MCF 10A (cell line): ENCODE measurements around the gene ASB7. TPM values are rescaled to one million over a fixed set of nuclear protein-coding genes. Genes with fewer than 3 reads are reported as not detected.

Experiments
- BruUV-seq: library from RNA; stranded (reverse); fragments of 400-500 nt; replicated peaks from 2 replicates; lab custom pipeline; 2021; lab: Mats Ljungman, UMichigan
- CTCF ChIA-PET: fragments of 300-600 bp; sonication (Branson Sonifier 250); formaldehyde crosslinking; extraction: SDS; loops from one replicate; lab custom pipeline; 2021; ENCODE audit warnings: antibody characterized with exemption, inconsistent platforms; lab: Yijun Ruan, JAX
- POLR2A ChIA-PET: fragments of 300-600, 350-650 bp; sonication (Branson Sonifier 250); formaldehyde crosslinking; extraction: SDS; loops from one replicate; lab custom pipeline; 2020; ENCODE audit warnings: antibody characterized with exemption, inconsistent platforms; lab: Yijun Ruan, JAX
- DNase-seq: peaks from one replicate; pipeline ENCODE4 v3.0.0-alpha.2; 2018; ENCODE audit not compliant: unreplicated experiment
- H3K27ac Mint-ChIP-seq: one replicate; pipeline ENCODE4 v1.8.0; 2022; ENCODE audit warnings: mild to moderate bottlenecking, low read depth, mixed read lengths; ENCODE audit not compliant: unreplicated experiment
- H3K27me3 Mint-ChIP-seq: one replicate; pipeline ENCODE4 v1.8.0; 2022; ENCODE audit warnings: mixed read lengths; ENCODE audit not compliant: insufficient read depth, unreplicated experiment
- H3K36me3 Mint-ChIP-seq: one replicate; pipeline ENCODE4 v1.8.0; 2022; ENCODE audit warnings: mild to moderate bottlenecking, moderate library complexity, mixed read lengths; ENCODE audit not compliant: insufficient read depth, unreplicated experiment
- H3K4me1 Mint-ChIP-seq: one replicate; pipeline ENCODE4 v1.8.0; 2022; ENCODE audit warnings: mixed read lengths; ENCODE audit not compliant: insufficient read depth, unreplicated experiment
- H3K4me3 Mint-ChIP-seq: one replicate; pipeline ENCODE4 v1.8.0; 2022; ENCODE audit warnings: mild to moderate bottlenecking, moderate library complexity, mixed read lengths; ENCODE audit not compliant: unreplicated experiment
- H3K9me3 Mint-ChIP-seq: one replicate; pipeline ENCODE4 v1.8.0; 2022; ENCODE audit warnings: mixed read lengths; ENCODE audit not compliant: unreplicated experiment
- intact Hi-C: fragments of 100-400 bp; cut with micrococcal nuclease; formaldehyde crosslinking; loops from 2 replicates; pipeline ENCODE4 v1.14.1; 2022
- total RNA-seq: library from RNA; stranded (reverse); gene quantifications from 2 replicates; pipeline ENCODE4 v1.2.3, GENCODE V29; 2022
- TF ChIP-seq, protein P1 (sequence below): fragments of 200-600 bp; IDR thresholded peaks from one replicate; pipeline ENCODE4 v1.8.0; 2022; ENCODE audit warnings: antibody characterized with exemption, mild to moderate bottlenecking; ENCODE audit not compliant: unreplicated experiment

ASB7 gene
- total RNA-seq, 1 experiment from 2014 or later = 14.3 TPM

- ChIA-PET POLR2A (no interaction called here), CTCF (interaction anchor here (0.6 kb wide), 1 partner anchor 342 kb away, joined by 3 read pairs; no protein-coding TSS in a partner anchor)
- peaks cover 6% of the 10 kb centered on the region for H3K4me1 Mint-ChIP-seq
- no TSS peak for BruUV-seq
- TF ChIP-seq, protein P1, sequence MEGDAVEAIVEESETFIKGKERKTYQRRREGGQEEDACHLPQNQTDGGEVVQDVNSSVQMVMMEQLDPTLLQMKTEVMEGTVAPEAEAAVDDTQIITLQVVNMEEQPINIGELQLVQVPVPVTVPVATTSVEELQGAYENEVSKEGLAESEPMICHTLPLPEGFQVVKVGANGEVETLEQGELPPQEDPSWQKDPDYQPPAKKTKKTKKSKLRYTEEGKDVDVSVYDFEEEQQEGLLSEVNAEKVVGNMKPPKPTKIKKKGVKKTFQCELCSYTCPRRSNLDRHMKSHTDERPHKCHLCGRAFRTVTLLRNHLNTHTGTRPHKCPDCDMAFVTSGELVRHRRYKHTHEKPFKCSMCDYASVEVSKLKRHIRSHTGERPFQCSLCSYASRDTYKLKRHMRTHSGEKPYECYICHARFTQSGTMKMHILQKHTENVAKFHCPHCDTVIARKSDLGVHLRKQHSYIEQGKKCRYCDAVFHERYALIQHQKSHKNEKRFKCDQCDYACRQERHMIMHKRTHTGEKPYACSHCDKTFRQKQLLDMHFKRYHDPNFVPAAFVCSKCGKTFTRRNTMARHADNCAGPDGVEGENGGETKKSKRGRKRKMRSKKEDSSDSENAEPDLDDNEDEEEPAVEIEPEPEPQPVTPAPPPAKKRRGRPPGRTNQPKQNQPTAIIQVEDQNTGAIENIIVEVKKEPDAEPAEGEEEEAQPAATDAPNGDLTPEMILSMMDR = no peak
- H3K27ac Mint-ChIP-seq = no peak overlapping the region
- no peaks in the 10 kb centered on the region for H3K36me3 Mint-ChIP-seq
- no peaks in the 10 kb centered on the region for H3K9me3 Mint-ChIP-seq
- H3K4me3 Mint-ChIP-seq = no peak overlapping the region
- intact Hi-C loops = no loop called here
- DNase-seq = no peak
- no peaks in the 10 kb centered on the region for H3K27me3 Mint-ChIP-seq
Observed at GRCh38 chr15:100667405-100668347, 65.3 kb downstream of the ASB7 start.

GRCh38 chr15:100668348-100668745 is 66.0 kb downstream of the ASB7 start:
- Mint-ChIP-seq H3K27ac (no peak overlapping the region), H3K4me3 (no peak overlapping the region), H3K4me1 (peaks cover 6% of the 10 kb centered on the region), H3K9me3 (no peaks in the 10 kb centered on the region), H3K27me3 (no peaks in the 10 kb centered on the region), H3K36me3 (no peaks in the 10 kb centered on the region)
- TF ChIP-seq, protein P1 = no peak
- POLR2A ChIA-PET = interaction anchor here (0.6 kb wide), 1 partner anchor 553 kb away, joined by 3 read pairs; no protein-coding TSS in a partner anchor
- no peak for DNase-seq
- intact Hi-C loops = no loop called here
- BruUV-seq = no TSS peak
- CTCF ChIA-PET = no interaction called here

- TF ChIP-seq, protein P1 = no peak
- peaks cover 6% of the 10 kb centered on the region for H3K4me1 Mint-ChIP-seq
- no peaks in the 10 kb centered on the region for H3K27me3 Mint-ChIP-seq
- no peaks in the 10 kb centered on the region for H3K9me3 Mint-ChIP-seq
- CTCF ChIA-PET = no interaction called here
- no TSS peak for BruUV-seq
- POLR2A ChIA-PET = no interaction called here
- no peak overlapping the region for H3K4me3 Mint-ChIP-seq
- DNase-seq = no peak
- intact Hi-C loops = no loop called here
- H3K27ac Mint-ChIP-seq = no peak overlapping the region
- H3K36me3 Mint-ChIP-seq = no peaks in the 10 kb centered on the region
Observed at GRCh38 chr15:100669260-100669659, 66.9 kb downstream of the ASB7 start.

GRCh38 chr15:100670505-100671021 is 68.2 kb downstream of the ASB7 start:
- no TSS peak for BruUV-seq
- TF ChIP-seq, protein P1 = no peak
- no peaks in the 10 kb centered on the region for H3K36me3 Mint-ChIP-seq
- ChIA-PET CTCF (interaction anchor here (1.7 kb wide), 1 partner anchor 202 kb away, joined by 4 read pairs; no protein-coding TSS in a partner anchor), POLR2A (no interaction called here)
- H3K27ac Mint-ChIP-seq = no peak overlapping the region
- intact Hi-C loops = no loop called here
- peaks cover 2% of the 10 kb centered on the region for H3K4me1 Mint-ChIP-seq
- H3K27me3 Mint-ChIP-seq = no peaks in the 10 kb centered on the region
- no peak overlapping the region for H3K4me3 Mint-ChIP-seq
- H3K9me3 Mint-ChIP-seq = no peaks in the 10 kb centered on the region
- no peak for DNase-seq
